H1 (cell line): ENCODE results near the gene TNC.

Experiments used
- BCL11A ChIP-seq, 2 experiments: IDR thresholded peaks; one replicate each; pipeline ENCODE4 v1.6.1; 2011; ENCODE audit warnings: low read depth in 2 of 2, low read length in 2 of 2, mild to moderate bottlenecking in 2 of 2
- CREB1 ChIP-seq: IDR thresholded peaks from 2 replicates; pipeline ENCODE4 v1.6.1; 2012; ENCODE audit warnings: inconsistent platforms
- KDM1A ChIP-seq: fragments of 200-600, 300-600 bp; sonication (generic); IDR thresholded peaks from 2 replicates; pipeline ENCODE4 v1.7.1; 2016; ENCODE audit warnings: mild to moderate bottlenecking, low read length, borderline replicate concordance
- NANOG ChIP-seq: IDR thresholded peaks from 2 replicates; pipeline ENCODE4 v1.6.1; 2011; ENCODE audit warnings: low read length, low read depth, mild to moderate bottlenecking, inconsistent platforms; ENCODE audit not compliant: insufficient read depth, poor library complexity, severe bottlenecking
- POLR2A ChIP-seq, 2 experiments: IDR thresholded peaks; 1 replicate in 1 of 2; 2 replicates in 1 of 2; pipeline ENCODE4 v1.6.1; 2011; ENCODE audit warnings: low read depth in 2 of 2, low read length in 2 of 2, mild to moderate bottlenecking in 2 of 2; ENCODE audit errors: control extremely low read depth in 1 of 2
- POU5F1 ChIP-seq: IDR thresholded peaks from 2 replicates; pipeline ENCODE4 v1.6.1; 2011; ENCODE audit warnings: low read depth, mild to moderate bottlenecking, low read length, moderate library complexity
- RFX5 ChIP-seq: IDR thresholded peaks from 2 replicates; pipeline ENCODE4 v1.6.1; 2011; ENCODE audit warnings: low read depth, low read length, improper control_type of control experiment, borderline replicate concordance
- YY1 ChIP-seq: IDR thresholded peaks from 2 replicates; pipeline ENCODE4 v1.6.1; 2011; ENCODE audit warnings: low read depth, mild to moderate bottlenecking, low read length
- TF ChIP-seq, protein P1 (sequence below): IDR thresholded peaks from 2 replicates; pipeline ENCODE4 v1.6.1; 2011; ENCODE audit warnings: low read length, improper control_type of control experiment
- TF ChIP-seq, protein P2 (sequence below), 3 experiments: IDR thresholded peaks; 1 replicate in 2 of 3; 2 replicates in 1 of 3; pipeline versions ENCODE4 v1.5.1 to v1.6.1; 2011; ENCODE audit warnings: low read length in 3 of 3, mild to moderate bottlenecking in 3 of 3, inconsistent platforms in 2 of 3, low read depth in 1 of 3, moderate library complexity in 1 of 3; ENCODE audit not compliant: insufficient read depth in 1 of 3; ENCODE audit errors: control extremely low read depth in 1 of 3

DNA sequence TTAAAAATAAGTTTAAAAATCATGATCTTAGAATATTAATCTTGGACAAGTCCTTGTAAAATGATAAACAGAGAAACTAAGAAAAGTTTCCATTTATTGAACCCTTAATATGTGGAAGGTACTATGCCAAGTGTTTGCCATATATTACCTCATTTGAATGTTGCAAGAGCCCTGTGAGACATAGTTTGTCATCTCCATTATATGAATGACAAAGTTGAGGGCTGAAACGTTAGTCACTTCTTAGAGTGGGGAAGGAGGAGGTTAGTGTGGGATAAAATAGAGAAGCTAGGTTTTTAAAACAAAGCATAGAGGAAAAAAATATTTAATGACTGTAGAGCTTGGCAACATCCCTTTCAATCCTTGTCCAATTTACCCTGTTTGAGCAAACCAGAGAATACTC is 2.0 kb downstream of the TNC start:
- TF ChIP-seq CREB1 (no peak), BCL11A (IDR thresholded peaks at IDR 0.05; ENCODE audit: low read depth in 2 of 2, low read length in 2 of 2) (no peak), YY1 (no peak), POLR2A (IDR thresholded peaks at IDR 0.05; ENCODE audit: control extremely low read depth in 1 of 2, low read depth in 2 of 2, low read length in 2 of 2) (no peak), RFX5 (no peak), KDM1A (no peak), POU5F1 (no peak), NANOG (no peak)
- TF ChIP-seq, protein P1, sequence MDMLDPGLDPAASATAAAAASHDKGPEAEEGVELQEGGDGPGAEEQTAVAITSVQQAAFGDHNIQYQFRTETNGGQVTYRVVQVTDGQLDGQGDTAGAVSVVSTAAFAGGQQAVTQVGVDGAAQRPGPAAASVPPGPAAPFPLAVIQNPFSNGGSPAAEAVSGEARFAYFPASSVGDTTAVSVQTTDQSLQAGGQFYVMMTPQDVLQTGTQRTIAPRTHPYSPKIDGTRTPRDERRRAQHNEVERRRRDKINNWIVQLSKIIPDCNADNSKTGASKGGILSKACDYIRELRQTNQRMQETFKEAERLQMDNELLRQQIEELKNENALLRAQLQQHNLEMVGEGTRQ: no peak
- TF ChIP-seq, protein P2, sequence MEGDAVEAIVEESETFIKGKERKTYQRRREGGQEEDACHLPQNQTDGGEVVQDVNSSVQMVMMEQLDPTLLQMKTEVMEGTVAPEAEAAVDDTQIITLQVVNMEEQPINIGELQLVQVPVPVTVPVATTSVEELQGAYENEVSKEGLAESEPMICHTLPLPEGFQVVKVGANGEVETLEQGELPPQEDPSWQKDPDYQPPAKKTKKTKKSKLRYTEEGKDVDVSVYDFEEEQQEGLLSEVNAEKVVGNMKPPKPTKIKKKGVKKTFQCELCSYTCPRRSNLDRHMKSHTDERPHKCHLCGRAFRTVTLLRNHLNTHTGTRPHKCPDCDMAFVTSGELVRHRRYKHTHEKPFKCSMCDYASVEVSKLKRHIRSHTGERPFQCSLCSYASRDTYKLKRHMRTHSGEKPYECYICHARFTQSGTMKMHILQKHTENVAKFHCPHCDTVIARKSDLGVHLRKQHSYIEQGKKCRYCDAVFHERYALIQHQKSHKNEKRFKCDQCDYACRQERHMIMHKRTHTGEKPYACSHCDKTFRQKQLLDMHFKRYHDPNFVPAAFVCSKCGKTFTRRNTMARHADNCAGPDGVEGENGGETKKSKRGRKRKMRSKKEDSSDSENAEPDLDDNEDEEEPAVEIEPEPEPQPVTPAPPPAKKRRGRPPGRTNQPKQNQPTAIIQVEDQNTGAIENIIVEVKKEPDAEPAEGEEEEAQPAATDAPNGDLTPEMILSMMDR (IDR thresholded peaks at IDR 0.05; ENCODE audit: control extremely low read depth in 1 of 3, insufficient read depth in 1 of 3, low read depth in 1 of 3, low read length in 3 of 3): no peak
